Kidney capillary endothelial cell (primary cell): Measurements from ENCODE around the gene DPH5.
A peak's percentile ranks its signal among the peaks of the same experiment; 100 is the strongest.

ENCODE experiments used
- DNase-seq: peaks from one replicate; pipeline ENCODE4 v3.0.0-alpha.2; 2018; ENCODE audit warnings: low spot score

Gene DPH5

DNA sequence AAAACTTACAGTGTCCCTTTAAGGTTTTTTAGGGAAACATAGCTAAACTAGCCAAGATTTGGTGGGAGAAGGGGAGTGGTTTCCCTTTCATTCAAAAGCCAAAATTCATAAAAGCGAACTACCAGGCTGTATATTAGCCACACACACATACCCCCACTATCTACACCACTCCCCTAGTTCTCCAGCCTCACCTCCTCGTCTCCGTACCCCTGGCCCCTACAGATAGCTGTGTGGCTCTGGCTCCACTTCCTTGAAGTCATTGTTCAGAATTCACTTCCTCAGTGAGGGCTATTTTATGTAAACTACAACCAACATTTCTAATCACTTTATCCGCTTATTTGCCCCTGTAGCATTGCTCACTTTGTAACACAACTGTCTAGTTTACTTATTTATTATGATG, 5.3 kb upstream of the DPH5 start:
- no peak for DNase-seq

DNA sequence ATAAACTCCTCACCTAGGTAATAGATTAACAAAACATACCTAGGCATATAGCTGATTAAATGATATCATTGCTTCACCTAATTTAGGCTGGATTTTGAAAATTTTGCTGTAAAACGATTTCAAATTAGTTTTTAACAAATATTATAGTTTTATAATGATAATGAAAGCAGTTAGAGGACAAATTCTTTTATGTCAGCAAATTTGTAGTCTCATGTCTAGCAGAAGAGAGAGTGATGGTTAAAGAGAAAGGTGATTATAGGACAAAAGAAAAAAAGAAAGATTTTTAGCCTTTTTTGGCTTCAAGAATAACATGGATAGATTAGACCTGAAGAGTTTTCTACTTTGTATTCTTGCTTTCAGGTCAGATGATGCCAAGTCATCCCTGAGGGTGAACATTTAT, 3.6 kb upstream of the DPH5 start:
- DNase-seq, result no peak

DNA sequence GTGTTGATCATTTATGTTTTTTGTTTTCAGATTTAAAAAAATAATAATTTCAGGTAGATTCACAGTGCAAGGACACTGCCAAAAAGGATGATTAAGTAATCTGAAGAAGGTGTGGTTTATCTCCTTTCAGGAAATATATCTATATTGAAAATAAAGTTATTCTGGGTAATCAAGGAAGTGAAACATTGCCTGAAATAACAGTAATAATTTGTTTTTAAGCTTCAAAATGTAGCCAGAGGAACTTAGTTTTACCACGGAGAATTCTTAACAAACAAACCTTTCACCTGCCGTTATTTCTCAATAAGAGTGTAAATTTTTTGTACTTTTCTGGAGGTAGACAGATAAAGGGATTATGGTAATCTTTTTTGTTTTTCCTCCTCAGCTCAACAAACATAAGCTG, 2.9 kb upstream of the DPH5 start:
- no peak for DNase-seq

DNA sequence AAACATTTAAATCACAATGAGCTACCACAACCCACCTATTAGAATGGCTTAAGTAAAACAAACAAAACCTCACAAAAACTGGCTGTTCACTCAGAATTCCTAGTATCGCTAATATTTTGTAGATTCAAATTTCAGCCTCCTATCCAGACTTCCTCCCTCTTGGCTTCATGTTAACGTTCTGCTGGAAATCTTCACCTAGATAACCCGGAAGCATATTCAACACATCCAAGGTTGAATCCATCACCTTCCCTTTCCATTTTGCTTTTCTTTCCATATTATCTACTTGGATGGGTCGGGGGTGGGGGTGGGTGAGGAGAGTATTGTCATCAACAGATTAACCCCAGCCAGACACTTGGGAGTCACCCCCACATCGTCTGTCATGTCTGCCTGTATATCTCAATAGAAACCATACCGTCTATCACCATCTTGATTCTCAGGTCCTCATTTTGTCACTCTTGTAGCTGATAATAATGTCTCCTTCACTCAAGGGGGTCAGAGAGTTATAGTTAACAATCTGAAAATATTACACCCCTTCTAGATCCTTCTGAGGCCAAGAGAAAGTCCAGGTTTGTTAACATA, 1.7 kb upstream of the DPH5 start:
- no peak for DNase-seq

DNA sequence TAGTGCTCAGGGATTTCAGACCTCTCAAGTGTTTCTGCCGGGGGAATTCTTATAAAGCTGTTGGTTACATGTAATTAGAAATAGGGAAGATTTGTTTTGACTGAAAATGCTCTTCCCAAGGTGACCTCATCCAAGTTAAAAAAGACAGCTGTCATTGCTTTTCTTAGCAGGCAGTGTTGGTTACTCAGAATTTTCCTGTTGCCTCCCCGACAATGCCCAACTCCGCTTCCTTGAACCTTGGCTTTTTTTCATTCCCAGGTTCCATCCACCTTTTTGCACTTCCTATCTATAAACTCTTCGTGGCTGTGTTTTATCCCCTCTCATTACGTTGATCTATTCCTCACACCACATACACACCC, 825 bp upstream of the DPH5 start:
- no peak for DNase-seq

DNA sequence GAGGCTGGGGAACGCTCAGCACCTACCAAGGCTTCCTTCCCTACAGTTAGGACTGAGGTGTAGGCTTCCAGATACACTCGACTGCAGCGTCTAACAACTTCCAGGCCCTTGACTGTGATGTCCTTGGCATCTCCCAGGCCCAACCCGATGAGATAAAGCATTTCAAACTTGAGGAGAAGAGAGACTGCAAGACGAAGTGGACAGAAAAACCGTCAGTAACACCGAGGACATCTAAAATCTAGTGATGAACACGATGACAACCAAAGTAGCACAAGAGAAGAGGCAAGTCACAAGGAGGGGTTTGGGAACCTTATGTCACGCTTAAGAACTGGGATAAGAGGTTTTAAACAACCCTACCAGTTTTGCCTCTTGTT, 314 bp downstream of the DPH5 start:
- no peak for DNase-seq

DNA sequence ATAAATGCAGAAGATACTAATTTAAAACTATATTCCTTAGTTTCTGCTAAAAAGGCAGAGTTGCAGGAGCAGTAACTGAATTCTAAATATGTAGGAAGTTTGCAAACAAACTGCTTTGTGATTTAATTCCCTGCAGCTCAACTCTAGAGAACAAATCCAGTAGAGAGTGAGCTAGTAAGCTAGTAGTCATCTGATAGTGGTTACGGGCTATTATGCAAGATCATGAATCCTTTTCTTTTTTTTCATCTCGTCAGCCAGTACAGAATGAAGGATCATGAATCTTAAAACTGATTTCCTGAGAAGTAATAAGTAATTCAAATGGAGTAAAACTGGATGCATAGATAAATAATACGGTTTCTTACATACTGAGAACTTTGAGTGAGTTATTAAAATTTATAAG, 3.3 kb downstream of the DPH5 start:
- no peak for DNase-seq

DNA sequence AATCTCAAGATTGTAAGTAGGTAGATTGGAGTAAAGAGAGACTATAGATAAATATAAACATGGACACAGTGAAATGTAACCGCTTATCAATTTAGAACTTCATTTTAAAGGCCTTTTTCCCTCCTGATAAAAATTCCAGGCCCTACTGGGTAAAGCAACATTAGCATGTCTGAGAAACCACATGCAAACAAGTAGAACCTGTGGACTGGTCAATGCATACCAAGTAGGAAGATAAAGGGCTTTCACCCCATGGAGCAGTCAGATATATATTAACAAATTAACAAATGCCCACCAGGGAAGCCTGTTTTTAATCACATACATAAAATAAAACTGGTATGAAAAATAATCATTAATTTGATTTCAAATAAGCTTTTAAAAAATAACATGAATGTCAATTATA, 8.1 kb downstream of the DPH5 start:
- no peak for DNase-seq

DNA sequence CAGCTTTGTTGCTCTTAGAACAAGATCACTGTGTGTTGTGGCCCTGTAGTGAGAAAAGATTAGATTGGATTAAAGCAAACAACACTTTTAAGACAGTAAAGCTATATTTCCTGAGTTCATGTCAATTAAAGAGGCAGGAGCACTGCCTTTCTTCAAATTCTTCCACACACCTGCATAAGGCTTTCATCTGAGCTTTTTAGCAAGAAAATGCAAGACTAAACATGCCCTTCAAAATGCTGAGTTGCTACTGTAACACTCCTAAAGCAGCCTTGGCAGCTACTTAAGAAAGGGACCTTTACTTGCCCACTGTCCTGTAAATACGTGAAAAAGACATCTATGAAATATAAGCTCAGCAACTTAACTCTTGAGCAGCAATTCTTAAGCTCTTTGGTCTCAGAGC, 11.8 kb downstream of the DPH5 start:
- no peak for DNase-seq

DNA sequence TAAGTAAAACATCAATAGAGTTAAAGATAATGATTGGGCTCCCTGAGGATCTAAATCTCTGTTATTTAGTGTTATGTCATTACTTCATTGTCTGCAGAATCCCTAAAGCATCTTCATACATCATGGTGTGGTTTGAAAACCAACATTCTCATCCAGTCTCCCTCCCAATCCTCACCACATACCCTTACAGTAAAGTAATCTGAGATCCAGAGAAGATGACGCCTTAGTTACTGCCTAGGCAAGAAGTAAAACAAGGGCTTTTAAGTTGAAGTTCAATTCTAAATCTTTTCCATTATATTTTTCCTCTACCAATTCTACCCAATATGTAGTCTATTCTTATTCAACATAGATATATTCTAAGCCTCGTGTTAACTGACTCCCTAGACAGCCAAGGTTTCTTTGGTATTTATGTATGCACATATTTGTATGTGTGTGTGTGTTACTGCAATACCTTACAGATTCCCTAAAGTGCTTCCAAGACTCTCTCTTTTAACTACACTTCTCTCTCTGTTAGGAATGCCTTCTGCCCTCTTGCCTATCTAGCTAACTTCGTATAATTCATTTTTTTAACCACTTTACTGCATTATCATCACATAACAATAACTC, 17.3 kb downstream of the DPH5 start:
- no peak for DNase-seq

DNA sequence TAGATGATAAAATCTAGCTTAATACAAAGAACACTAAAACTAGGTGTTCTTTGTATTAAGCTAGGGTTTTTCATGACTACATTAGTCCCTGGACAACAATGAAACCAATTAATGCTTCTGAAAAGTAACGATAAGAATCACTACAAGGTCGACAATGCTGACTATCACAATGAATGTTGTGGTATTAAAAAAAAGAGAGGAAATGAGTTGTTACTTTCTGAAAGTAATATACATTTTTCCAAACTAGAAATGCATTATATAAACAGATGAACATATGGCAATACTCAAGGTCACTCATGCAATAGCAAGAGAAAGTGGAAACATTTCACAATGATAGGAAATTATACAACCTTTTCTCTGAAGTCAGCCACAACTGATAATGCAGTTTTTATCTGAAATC, 19.0 kb downstream of the DPH5 start:
- DNase-seq, result no peak

DNA sequence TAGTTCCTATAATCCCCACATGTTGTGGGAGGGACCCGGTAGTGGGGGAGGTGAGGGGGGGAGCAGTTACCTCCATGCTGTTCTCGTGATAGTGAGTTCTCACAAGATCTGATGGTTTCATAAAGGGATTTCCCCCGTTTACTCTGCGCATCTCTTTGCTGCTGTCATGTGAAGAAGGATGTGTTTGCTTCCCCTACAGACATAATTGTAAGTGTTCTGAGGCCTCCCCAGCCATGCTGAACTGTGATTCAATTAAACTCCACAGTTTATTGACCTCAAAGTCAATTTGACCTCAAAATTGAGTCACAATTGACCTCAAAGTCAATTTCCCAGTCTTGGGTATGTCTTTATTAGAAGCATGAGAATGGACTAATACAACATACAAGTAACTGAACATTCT, 19.7 kb downstream of the DPH5 start:
- DNase-seq, result no peak

DNA sequence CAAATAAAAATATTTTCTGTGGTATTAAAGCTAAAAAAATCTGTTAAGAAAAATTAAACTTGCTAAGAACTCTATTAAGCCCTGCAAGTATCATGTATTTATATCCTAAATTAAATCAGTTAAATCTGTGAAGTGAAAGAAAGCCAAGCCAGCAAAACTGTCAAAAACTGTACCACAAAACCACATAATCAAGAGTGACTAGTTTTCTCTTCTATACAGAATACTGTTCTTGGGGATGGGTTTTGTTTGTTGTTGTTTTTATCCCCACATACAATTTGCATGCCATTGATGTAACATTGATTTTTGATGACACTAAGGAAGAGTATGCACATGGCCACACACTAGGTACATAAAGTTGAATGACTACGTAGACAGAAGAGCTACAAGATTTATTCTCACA, 20.4 kb downstream of the DPH5 start:
- DNase-seq, result no peak

DNA sequence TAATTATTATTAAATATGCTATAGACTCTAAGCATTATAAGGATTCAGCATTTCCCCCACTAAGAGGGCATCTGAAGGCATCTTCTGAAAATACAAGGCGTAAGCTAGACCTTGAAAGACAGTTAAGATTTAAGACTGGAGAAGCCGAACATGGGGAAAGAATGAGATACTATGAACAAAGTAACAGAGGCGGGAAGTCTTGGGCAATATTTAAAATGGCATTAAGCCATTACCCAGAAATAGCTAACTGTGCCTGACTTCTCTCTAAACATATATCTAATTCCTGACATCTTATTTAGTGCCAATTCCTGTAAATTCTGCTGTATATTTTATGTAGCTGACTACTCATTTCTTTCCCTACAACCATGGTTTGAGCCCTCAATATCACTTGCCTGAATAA, 20.9 kb downstream of the DPH5 start:
- no peak for DNase-seq

DNA sequence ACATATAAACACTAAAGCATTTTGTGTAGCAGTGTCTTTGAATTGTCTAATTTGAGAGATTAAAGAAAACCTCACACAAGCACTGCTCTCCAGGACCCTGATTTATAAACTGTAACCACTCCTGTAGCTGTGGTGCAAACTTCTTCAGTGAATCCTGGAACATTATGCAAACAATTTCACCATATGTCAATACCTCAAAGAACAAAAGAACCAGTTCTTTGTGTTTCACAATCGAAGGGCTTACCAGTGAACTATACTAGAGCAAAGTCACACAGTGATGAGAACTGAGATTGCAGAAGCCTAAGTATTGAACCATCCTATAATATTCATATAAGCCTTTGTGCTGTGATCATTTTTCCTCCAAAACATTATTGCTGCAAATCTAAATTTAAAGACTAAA, 21.5 kb downstream of the DPH5 start:
- no peak for DNase-seq

DNA sequence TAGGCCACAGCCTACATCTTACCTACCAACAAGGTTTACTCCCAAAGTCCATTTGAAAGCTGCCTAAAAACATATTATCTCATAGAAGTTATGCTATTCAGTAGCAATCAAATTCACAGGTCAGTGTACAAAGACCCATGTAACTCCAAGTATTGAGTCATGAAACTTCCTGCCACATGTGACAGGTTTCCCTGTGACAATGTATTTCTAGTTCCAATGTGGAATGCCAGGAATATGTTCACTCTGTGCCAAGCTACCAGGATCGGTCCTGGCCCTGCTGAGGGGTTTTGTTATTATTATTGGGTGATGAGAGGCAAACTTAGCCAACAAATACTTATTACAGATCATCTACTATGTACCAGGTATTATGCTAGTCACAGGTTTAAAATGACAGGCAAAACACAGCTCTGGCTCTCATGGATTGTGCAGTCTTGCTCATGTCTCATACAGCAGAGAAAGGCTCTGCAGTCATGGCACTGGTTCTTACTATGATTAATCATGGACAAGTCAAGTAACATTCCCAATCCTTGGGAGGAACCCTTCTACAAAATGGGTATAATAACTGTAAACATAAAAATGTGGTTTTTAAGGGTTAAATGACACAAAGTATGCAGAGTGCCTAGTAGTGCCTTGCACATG, 22.5 kb downstream of the DPH5 start:
- DNase-seq, result peak; percentile 55

DNA sequence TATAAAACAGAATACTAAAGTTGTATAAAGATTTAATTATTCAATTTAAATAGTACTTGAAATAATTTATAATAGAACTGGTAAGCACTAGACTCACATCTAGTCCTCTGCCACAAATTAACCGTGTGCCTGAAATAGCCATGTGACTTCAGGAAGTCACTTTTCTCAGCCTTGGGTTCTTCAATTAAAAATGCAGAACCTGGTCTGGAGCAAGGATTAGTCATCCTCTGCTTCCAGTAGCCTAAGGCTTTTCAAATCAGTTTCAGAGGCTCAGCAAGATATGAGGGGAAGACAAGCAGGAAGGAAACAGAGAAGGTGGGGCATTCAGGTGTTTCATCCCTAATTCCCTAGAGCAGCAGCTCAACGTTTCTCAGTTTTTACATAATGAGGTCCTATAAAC, 23.0 kb downstream of the DPH5 start:
- peak; percentile 61 for DNase-seq

DNA sequence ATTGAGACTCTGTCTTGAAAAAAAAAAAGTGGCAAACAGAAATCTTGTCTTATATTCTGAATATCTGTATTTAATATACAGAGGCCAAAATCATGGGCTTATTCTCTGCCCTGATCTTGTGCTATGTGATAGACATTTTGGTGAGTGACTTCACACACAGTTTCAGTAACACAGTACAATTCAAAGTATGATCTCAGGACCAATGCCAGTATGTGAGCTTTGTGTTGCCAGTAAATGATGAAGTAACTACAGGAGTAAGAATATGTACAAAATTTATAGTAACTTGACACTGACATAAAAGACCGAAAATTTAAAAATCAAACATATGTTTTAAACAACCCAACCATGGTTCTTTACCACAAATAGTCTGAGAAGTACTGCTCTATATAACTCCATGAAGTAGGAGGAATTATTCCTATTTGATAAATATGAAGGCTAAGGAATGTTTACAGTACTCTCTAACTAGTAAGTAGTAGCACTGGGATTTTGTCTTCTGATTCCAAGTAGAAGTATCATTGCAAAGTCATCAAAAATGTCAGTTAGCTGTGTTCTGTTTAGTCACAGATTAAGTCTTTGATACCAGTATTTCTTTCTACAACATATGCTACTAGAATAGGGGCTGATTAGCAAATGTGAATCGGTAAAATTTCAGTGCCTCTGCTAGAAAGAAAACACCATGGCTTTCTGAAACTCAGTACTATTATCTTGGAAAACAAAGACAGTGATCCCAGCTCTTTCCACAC, 25.3 kb downstream of the DPH5 start:
- DNase-seq, result no peak

DNA sequence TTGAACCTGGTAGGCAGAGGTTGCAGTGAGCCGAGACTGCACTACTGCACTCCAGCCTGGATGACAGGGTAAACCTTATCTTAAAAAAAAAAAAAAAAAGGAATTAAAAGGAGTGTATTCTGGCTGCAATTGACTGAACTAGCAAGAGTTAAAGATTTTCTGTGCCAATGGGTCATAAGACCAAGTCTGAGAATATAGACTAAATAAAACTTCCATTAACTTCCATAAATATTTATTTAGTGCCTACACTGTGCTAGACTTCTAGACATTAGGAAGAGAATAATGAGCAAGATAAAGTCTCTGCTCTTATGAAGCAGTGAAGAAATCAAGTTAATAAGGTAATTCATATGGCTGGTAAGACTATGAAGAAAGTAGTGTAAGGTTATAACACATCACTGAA, 27.2 kb downstream of the DPH5 start:
- no peak for DNase-seq

DNA sequence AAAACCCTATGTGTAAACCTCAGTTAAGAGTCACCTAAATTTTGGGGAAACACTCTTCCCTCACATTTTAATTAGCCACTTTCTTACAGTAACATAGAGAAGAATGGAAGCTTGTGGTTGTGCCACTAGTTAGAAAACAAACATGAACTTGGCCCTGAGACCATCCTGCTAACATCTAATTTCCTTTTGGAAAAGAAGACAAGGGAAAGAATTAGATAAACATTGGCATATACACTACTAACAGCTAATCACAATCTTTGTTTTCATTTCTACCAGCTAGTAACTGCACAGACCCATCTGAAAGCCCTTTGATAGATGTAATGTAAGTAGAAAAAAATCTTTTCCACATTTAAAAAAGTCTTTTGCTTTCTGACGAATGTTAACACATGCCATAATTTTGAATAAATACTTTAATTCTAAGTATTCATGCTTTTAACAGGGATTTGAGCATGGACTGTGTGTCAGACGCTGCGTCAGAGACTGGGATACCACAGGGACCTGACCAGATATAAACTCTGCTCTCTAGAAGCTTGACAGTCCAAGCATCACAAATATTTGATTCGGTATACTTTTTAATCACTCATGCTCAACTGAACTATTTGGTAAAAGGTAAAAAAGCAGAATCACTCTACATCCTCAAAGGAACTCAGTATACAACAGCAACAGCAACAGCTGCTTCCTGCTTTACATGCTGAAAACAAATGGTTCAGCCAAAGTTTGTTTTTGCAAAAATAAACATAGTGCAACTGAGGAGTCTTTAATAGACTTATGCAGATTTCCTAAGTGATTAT, 30.2 kb downstream of the DPH5 start:
- peak; percentile 26 for DNase-seq

DNA sequence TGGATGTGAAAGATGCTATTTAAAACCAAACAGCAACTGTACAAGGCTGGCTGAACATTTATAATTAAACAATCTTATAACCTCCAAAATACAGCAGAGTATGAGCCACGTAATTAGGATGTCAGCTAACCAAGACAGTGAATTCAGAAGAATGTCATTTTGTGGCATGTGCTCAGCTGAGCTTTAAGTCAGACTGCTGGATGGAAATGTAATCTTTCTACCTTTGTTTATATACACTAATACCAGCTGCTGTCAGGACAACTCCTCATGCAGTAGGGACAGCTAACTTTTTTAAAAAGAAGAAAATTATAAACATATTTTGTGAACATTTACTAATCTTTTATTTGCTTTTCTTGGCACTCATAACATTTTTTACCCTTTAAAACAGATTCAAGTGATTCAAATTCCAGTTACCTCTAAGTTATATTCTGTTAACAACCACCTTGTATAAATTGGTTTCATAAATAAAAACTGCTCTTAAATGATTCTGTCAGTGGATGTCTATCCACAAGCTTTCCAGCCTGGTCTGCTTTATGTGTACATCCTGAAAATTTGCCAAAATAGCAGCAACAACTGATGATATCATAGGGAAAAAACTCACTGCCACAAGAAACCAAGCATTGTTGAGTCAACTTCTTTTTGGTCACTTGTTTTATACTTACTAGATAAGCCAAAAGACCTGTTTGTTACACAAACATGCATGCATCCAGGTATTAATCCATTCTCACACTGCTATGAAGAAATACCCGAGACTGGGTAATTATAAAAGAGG, 36.1 kb downstream of the DPH5 start:
- DNase-seq, result peak; percentile 39

DNA sequence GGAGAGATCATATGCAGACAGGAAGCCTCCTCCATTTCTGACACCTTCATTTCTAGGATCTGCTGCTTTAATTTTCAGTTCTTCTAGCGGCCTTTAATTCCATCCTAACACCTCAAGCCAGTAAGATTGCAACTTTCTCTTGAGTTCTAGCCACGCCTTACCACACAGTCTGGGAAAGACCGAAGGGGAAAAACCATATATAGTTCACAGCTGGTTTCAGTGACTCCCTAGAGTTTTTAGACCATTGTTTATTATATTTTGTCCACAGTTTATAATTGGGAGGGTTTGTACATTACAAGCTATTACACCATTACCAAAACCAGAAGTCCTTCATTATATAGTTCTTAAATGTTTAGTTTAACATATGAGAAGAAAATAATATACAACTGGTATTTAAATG, 37.5 kb downstream of the DPH5 start:
- DNase-seq, result no peak
